H1 (cell line): ENCODE data around the gene RAB30. TPM values are rescaled to one million over a fixed set of nuclear protein-coding genes. Genes with fewer than 3 reads are reported as not detected.

Experiments
- CTCF ChIA-PET: fragments of 300-600 bp; sonication (Branson Sonifier 250); formaldehyde crosslinking; loops from one replicate; lab custom pipeline; 2021; ENCODE audit not compliant: partially characterized antibody; lab: Charles Lee
- POLR2A ChIA-PET: fragments of 300-600 bp; sonication (Branson Sonifier 250); formaldehyde crosslinking; loops from one replicate; lab custom pipeline; 2021; ENCODE audit warnings: inconsistent platforms; ENCODE audit not compliant: partially characterized antibody; lab: Charles Lee
- DNase-seq, 2 experiments: peaks; one replicate each; pipeline versions ENCODE4 v3.0.0 to v3.0.0-alpha.2; 2010 to 2022; ENCODE audit warnings: low spot score in 2 of 2, low read depth in 1 of 2, mixed read lengths in 1 of 2
- FAIRE-seq: peaks from 2 replicates; lab custom pipeline; 2011; peaks lifted over from hg19 to GRCh38; lab: Jason Lieb, UNC
- H2AFZ ChIP-seq: 2 replicates; pipeline ENCODE4 v1.8.1; 2012; ENCODE audit warnings: low read length, inconsistent platforms
- H2AK5ac ChIP-seq: 2 replicates; pipeline ENCODE4 v1.6.1; 2013; ENCODE audit warnings: low read depth, low read length
- H2BK120ac ChIP-seq: replicated peaks from 2 replicates; pipeline ENCODE3; 2013; ENCODE audit warnings: low read depth, low read length, inconsistent platforms
- H2BK12ac ChIP-seq: 2 replicates; pipeline ENCODE4 v1.6.1; 2013; ENCODE audit warnings: low read depth, low read length
- H2BK15ac ChIP-seq: 2 replicates; pipeline ENCODE4 v1.6.1; 2013; ENCODE audit warnings: low read length
- H2BK20ac ChIP-seq: 2 replicates; pipeline ENCODE4 v1.6.1; 2013; ENCODE audit warnings: low read length
- H2BK5ac ChIP-seq: 2 replicates; pipeline ENCODE4 v1.6.1; 2013; ENCODE audit warnings: low read depth, low read length
- H3K14ac ChIP-seq: 2 replicates; pipeline ENCODE4 v1.6.1; 2013; ENCODE audit warnings: inconsistent platforms; ENCODE audit not compliant: insufficient read length
- H3K18ac ChIP-seq: 2 replicates; pipeline ENCODE4 v1.6.1; 2013; ENCODE audit warnings: low read length; ENCODE audit errors: extremely low read depth
- H3K23ac ChIP-seq: 2 replicates; pipeline ENCODE4 v1.6.1; 2013; ENCODE audit warnings: inconsistent platforms; ENCODE audit not compliant: insufficient read length
- H3K23me2 ChIP-seq: 2 replicates; pipeline ENCODE4 v1.6.1; 2013; ENCODE audit warnings: low read depth, low read length
- H3K27ac ChIP-seq: 2 replicates; pipeline ENCODE4 v1.6.1; 2011; ENCODE audit warnings: low read depth, low read length, inconsistent platforms
- H3K27me3 ChIP-seq, 4 experiments: replicated peaks in 1 of 4; 1 replicate in 1 of 4; 2 replicates in 3 of 4; pipeline versions ENCODE4 v1.6.1 to v1.8.1; 2011 to 2013; ENCODE audit warnings: low read length in 3 of 4, mild to moderate bottlenecking in 3 of 4, inconsistent platforms in 2 of 4, mixed read lengths in 2 of 4, moderate library complexity in 1 of 4; ENCODE audit not compliant: control insufficient read depth in 3 of 4, insufficient read depth in 3 of 4; ENCODE audit errors: extremely low read depth in 1 of 4
- H3K36me3 ChIP-seq, 4 experiments: 2 replicates each; pipeline versions ENCODE4 v1.6.1 to v1.8.1; 2011 to 2013; ENCODE audit warnings: mild to moderate bottlenecking in 4 of 4, low read length in 3 of 4, moderate library complexity in 2 of 4, control low read depth in 1 of 4, inconsistent platforms in 1 of 4; ENCODE audit not compliant: insufficient read depth in 4 of 4, control insufficient read depth in 2 of 4
- H3K4ac ChIP-seq: replicated peaks from 2 replicates; pipeline ENCODE3; 2013; ENCODE audit warnings: low read length, low read depth, mixed read lengths, inconsistent platforms; ENCODE audit not compliant: insufficient read length
- H3K4me1 ChIP-seq, 4 experiments: replicated peaks in 1 of 4; 1 replicate in 1 of 4; 2 replicates in 3 of 4; pipeline versions ENCODE4 v1.6.1 to v1.8.1; 2011 to 2013; ENCODE audit warnings: low read length in 3 of 4, inconsistent platforms in 2 of 4, mixed read lengths in 1 of 4; ENCODE audit not compliant: insufficient read depth in 4 of 4, control insufficient read depth in 3 of 4
- H3K4me2 ChIP-seq, 2 experiments: 2 replicates each; pipeline versions ENCODE4 v1.6.1 to v1.8.1; 2011 to 2013; ENCODE audit warnings: low read depth in 2 of 2, low read length in 2 of 2, control low read depth in 1 of 2, inconsistent platforms in 1 of 2, mild to moderate bottlenecking in 1 of 2; ENCODE audit not compliant: insufficient read depth in 1 of 2
- H3K4me3 ChIP-seq, 4 experiments: fragments of 200-600, 300-600 bp in 1 of 4; sonication (generic), shearing (Covaris generic), sonication (Bioruptor Twin) in 1 of 4; 2 replicates each; pipeline versions ENCODE4 v1.5.1 to v1.8.1; 2011 to 2016; ENCODE audit warnings: low read length in 4 of 4, low read depth in 3 of 4, control low read depth in 2 of 4, inconsistent platforms in 2 of 4, mild to moderate bottlenecking in 2 of 4, mixed read lengths in 1 of 4, moderate library complexity in 1 of 4; ENCODE audit not compliant: insufficient read depth in 2 of 4; ENCODE audit errors: extremely low read depth in 1 of 4
- H3K56ac ChIP-seq: replicated peaks from 2 replicates; pipeline ENCODE3; 2013; ENCODE audit warnings: low read depth, mild to moderate bottlenecking, mixed read lengths, low read length, inconsistent platforms; ENCODE audit not compliant: insufficient read length
- H3K79me1 ChIP-seq: 2 replicates; pipeline ENCODE4 v1.6.1; 2013; ENCODE audit warnings: low read depth, low read length, control low read depth
- H3K79me2 ChIP-seq, 2 experiments: 2 replicates each; pipeline versions ENCODE4 v1.6.1 to v1.8.1; 2012 to 2013; ENCODE audit warnings: low read length in 2 of 2, mild to moderate bottlenecking in 2 of 2, inconsistent platforms in 1 of 2; ENCODE audit not compliant: insufficient read depth in 2 of 2, control insufficient read depth in 1 of 2
- H3K9ac ChIP-seq, 4 experiments: replicated peaks in 1 of 4; 1 replicate in 1 of 4; 2 replicates in 3 of 4; pipeline versions ENCODE4 v1.6.1 to v1.8.1; 2011 to 2013; ENCODE audit warnings: low read depth in 3 of 4, low read length in 3 of 4, control low read depth in 2 of 4, mild to moderate bottlenecking in 2 of 4, moderate library complexity in 2 of 4, inconsistent platforms in 1 of 4; ENCODE audit errors: extremely low read depth in 1 of 4
- H3K9me3 ChIP-seq, 2 experiments: 2 replicates each; pipeline versions ENCODE4 v1.6.1 to v1.8.1; 2012 to 2013; ENCODE audit warnings: mild to moderate bottlenecking in 2 of 2, moderate library complexity in 2 of 2, control low read depth in 1 of 2, inconsistent platforms in 1 of 2, low read depth in 1 of 2, low read length in 1 of 2, mixed read lengths in 1 of 2; ENCODE audit not compliant: insufficient read depth in 2 of 2
- H4K20me1 ChIP-seq, 2 experiments: replicated peaks in 1 of 2; 2 replicates each; pipeline versions ENCODE3 to v1.8.1; 2011 to 2013; ENCODE audit warnings: inconsistent platforms in 2 of 2, low read length in 2 of 2, mild to moderate bottlenecking in 1 of 2; ENCODE audit not compliant: insufficient read depth in 2 of 2, control insufficient read depth in 1 of 2
- H4K5ac ChIP-seq: 2 replicates; pipeline ENCODE4 v1.6.1; 2013; ENCODE audit warnings: low read length, low read depth, mixed read lengths, inconsistent platforms; ENCODE audit not compliant: insufficient read length
- H4K8ac ChIP-seq: 2 replicates; pipeline ENCODE4 v1.8.0; 2013; ENCODE audit warnings: mild to moderate bottlenecking, moderate library complexity, low read length, inconsistent platforms; ENCODE audit not compliant: insufficient read depth; ENCODE audit errors: extremely low read depth
- H4K91ac ChIP-seq: replicated peaks from 2 replicates; pipeline ENCODE3; 2013; ENCODE audit warnings: low read length, mixed read lengths, inconsistent platforms; ENCODE audit not compliant: insufficient read length
- CHD2 ChIP-seq: IDR thresholded peaks from 2 replicates; pipeline ENCODE4 v1.6.1; 2012; ENCODE audit warnings: low read length, improper control_type of control experiment
- CREB1 ChIP-seq: IDR thresholded peaks from 2 replicates; pipeline ENCODE4 v1.6.1; 2012; ENCODE audit warnings: inconsistent platforms
- JUND ChIP-seq: IDR thresholded peaks from 2 replicates; pipeline ENCODE4 v1.6.1; 2011; ENCODE audit warnings: mild to moderate bottlenecking, improper control_type of control experiment, low read length
- RFX5 ChIP-seq: IDR thresholded peaks from 2 replicates; pipeline ENCODE4 v1.6.1; 2011; ENCODE audit warnings: low read depth, low read length, improper control_type of control experiment, borderline replicate concordance
- WGBS, 2 experiments: shearing (Covaris generic) in 1 of 2; methylation state at CpG; one replicate each; pipeline versions ENCODE4 v1.1.6 to v1.1.7; 2013 to 2015; ENCODE audit warnings: low lambda C conversion rate in 2 of 2, mixed read lengths in 2 of 2, inconsistent platforms in 1 of 2, low coverage in 1 of 2, missing lambda C conversion rate in 1 of 2; ENCODE audit not compliant: insufficient replicate concordance in 2 of 2, insufficient coverage in 1 of 2, insufficient read length in 1 of 2; ENCODE audit errors: extremely low coverage in 1 of 2, missing lambda C conversion rate in 1 of 2; 5-methylcytosine and 5-hydroxymethylcytosine counted together
- polyA plus RNA-seq, 7 experiments: library from polyadenylated mRNA; depleted of rRNA in 3 of 7; stranded (reverse) in 5 of 7; unstranded in 2 of 7; fragments of >200 nt in 5 of 7; fragments of 200-250 nt in 2 of 7; gene quantifications; 1 replicate in 5 of 7; 2 replicates in 1 of 7; 4 replicates in 1 of 7; pipeline versions ENCODE4 v1.2.1 to v1.2.3, GENCODE V29; 2011 to 2013; ENCODE audit warnings: missing spikeins in 2 of 7, mixed read lengths in 2 of 7
- total RNA-seq: library from RNA; stranded (reverse); fragmentation: NEBNext Ultra II Directional; extraction: Animal tissue kit (Norgen Biotek cat#: 25700); gene quantifications from 2 replicates; pipeline ENCODE4 v1.2.1, GENCODE V29; 2021
- TF ChIP-seq, protein P1 (sequence below), 3 experiments: IDR thresholded peaks; 1 replicate in 2 of 3; 2 replicates in 1 of 3; pipeline versions ENCODE4 v1.5.1 to v1.6.1; 2011; ENCODE audit warnings: low read length in 3 of 3, mild to moderate bottlenecking in 3 of 3, inconsistent platforms in 2 of 3, low read depth in 1 of 3, moderate library complexity in 1 of 3; ENCODE audit not compliant: insufficient read depth in 1 of 3; ENCODE audit errors: control extremely low read depth in 1 of 3

RAB30 gene
- total and polyA plus RNA-seq, 2 of the 8 experiments (the other 6 are each of a cell fraction or from before 2014, with no cell fraction given): 1.6 to 11.7 TPM

- Histone ChIP-seq H3K56ac (no peak overlapping the region), H3K79me2 (no peaks in the 10 kb centered on the region)
Observed at GRCh38 chr11:83102834-83103233, 31.1 kb upstream of the RAB30 start.

More at GRCh38 chr11:83102834-83103233, 31.1 kb upstream of the RAB30 start:
- H2BK20ac ChIP-seq: no peak overlapping the region
- FAIRE-seq (no peak), DNase-seq (no peak)
- no peak overlapping the region for H2AFZ ChIP-seq
- H3K14ac ChIP-seq: no peak overlapping the region
- no peak overlapping the region for H4K5ac ChIP-seq
- no peaks in the 10 kb centered on the region for H3K23me2 ChIP-seq
- no peak overlapping the region for H4K91ac ChIP-seq
- no peak overlapping the region for H3K4me2 ChIP-seq
- H4K20me1 ChIP-seq: no peaks in the 10 kb centered on the region
- H2BK15ac ChIP-seq: no peak overlapping the region
- WGBS, 2 experiments: 93% methylated on average over 3 of the region's 3 CpGs; no CpG with 5 or more reads in 1 of the 2 experiments
- TF ChIP-seq CHD2: no peak
- no peak for TF ChIP-seq JUND
- no peak for TF ChIP-seq RFX5
- TF ChIP-seq, protein P1, sequence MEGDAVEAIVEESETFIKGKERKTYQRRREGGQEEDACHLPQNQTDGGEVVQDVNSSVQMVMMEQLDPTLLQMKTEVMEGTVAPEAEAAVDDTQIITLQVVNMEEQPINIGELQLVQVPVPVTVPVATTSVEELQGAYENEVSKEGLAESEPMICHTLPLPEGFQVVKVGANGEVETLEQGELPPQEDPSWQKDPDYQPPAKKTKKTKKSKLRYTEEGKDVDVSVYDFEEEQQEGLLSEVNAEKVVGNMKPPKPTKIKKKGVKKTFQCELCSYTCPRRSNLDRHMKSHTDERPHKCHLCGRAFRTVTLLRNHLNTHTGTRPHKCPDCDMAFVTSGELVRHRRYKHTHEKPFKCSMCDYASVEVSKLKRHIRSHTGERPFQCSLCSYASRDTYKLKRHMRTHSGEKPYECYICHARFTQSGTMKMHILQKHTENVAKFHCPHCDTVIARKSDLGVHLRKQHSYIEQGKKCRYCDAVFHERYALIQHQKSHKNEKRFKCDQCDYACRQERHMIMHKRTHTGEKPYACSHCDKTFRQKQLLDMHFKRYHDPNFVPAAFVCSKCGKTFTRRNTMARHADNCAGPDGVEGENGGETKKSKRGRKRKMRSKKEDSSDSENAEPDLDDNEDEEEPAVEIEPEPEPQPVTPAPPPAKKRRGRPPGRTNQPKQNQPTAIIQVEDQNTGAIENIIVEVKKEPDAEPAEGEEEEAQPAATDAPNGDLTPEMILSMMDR (IDR thresholded peaks at IDR 0.05; ENCODE audit: control extremely low read depth in 1 of 3, insufficient read depth in 1 of 3, low read depth in 1 of 3, low read length in 3 of 3): no peak
- TF ChIP-seq CREB1: no peak
- H3K27me3 ChIP-seq: no peaks in the 10 kb centered on the region
- no peak overlapping the region for H4K8ac ChIP-seq
- CTCF ChIA-PET: interaction anchor here (1.2 kb wide), 1 partner anchor 102 kb away, joined by 3 read pairs; no protein-coding TSS in a partner anchor
- no peak overlapping the region for H2BK120ac ChIP-seq
- H3K36me3 ChIP-seq: no peaks in the 10 kb centered on the region
- no peak overlapping the region for H2BK12ac ChIP-seq
- H3K23ac ChIP-seq: no peak overlapping the region
- no peak overlapping the region for H3K4me3 ChIP-seq
- H3K4ac ChIP-seq: no peak overlapping the region
- H3K4me1 ChIP-seq: peaks cover 0 to 3% (median 0%) of the 10 kb centered on the region in 4 experiments; a peak in 1 of 7 replicates
- no peak overlapping the region for H3K18ac ChIP-seq
- H3K27ac ChIP-seq: no peak overlapping the region
- H3K79me1 ChIP-seq: no peaks in the 10 kb centered on the region
- no peak overlapping the region for H3K9ac ChIP-seq
- no peaks in the 10 kb centered on the region for H3K9me3 ChIP-seq
- H2BK5ac ChIP-seq: no peak overlapping the region
- POLR2A ChIA-PET: no interaction called here
- H2AK5ac ChIP-seq: no peak overlapping the region
